Natural killer cell (primary cell): ENCODE measurements around the gene DCDC2C. TPM values are rescaled to one million over a fixed set of nuclear protein-coding genes. Genes with fewer than 3 reads are reported as not detected.

ENCODE experiments used
- ATAC-seq, 3 donors: fragments of 150-1000 bp in 2 of 3; fragments of 200-7000 bp in 1 of 3; cut with Tn5 transposase; 1 replicate in 1 of 3; 2 replicates in 2 of 3; pipeline ENCODE4 v1.10.0; 2021; ENCODE audit warnings: mild to moderate bottlenecking in 2 of 3, moderate library complexity in 2 of 3
- DNase-seq, 2 donors: peaks; one replicate each; pipeline versions ENCODE4 v3.0.0 to v3.0.0-alpha.2; 2013 to 2021; ENCODE audit warnings: mixed read lengths in 1 of 2
- H3K27ac ChIP-seq: one replicate; pipeline ENCODE4 v1.5.1; 2013; ENCODE audit warnings: mild to moderate bottlenecking, low read length
- H3K27me3 ChIP-seq: one replicate; pipeline ENCODE4 v1.6.1; 2013; ENCODE audit warnings: low read length; ENCODE audit not compliant: control insufficient read depth, insufficient read depth
- H3K36me3 ChIP-seq: one replicate; pipeline ENCODE4 v1.6.1; 2013; ENCODE audit warnings: low read length; ENCODE audit not compliant: control insufficient read depth, insufficient read depth
- H3K4me1 ChIP-seq: one replicate; pipeline ENCODE4 v1.6.1; 2013; ENCODE audit warnings: low read length; ENCODE audit not compliant: control insufficient read depth, insufficient read depth
- H3K4me3 ChIP-seq: one replicate; pipeline ENCODE4 v1.5.1; 2013; ENCODE audit warnings: low read length
- H3K9me3 ChIP-seq: one replicate; pipeline ENCODE4 v1.6.1; 2013; ENCODE audit warnings: low read length; ENCODE audit not compliant: control insufficient read depth, insufficient read depth
- H3K27ac Mint-ChIP-seq, 2 donors: one replicate each; pipeline ENCODE4 v1.8.0; 2022; ENCODE audit warnings: mild to moderate bottlenecking in 2 of 2, mixed read lengths in 2 of 2, moderate library complexity in 1 of 2
- H3K27me3 Mint-ChIP-seq, 2 donors: one replicate each; pipeline ENCODE4 v1.8.0; 2022; ENCODE audit warnings: low read depth in 2 of 2, mixed read lengths in 2 of 2
- H3K36me3 Mint-ChIP-seq: one replicate; pipeline ENCODE4 v1.8.0; 2022; ENCODE audit warnings: mixed read lengths
- H3K4me1 Mint-ChIP-seq, 2 donors: one replicate each; pipeline ENCODE4 v1.8.0; 2022; ENCODE audit warnings: mixed read lengths in 2 of 2
- H3K4me3 Mint-ChIP-seq: one replicate; pipeline ENCODE4 v1.8.0; 2022; ENCODE audit warnings: mild to moderate bottlenecking, moderate library complexity, mixed read lengths
- H3K9me3 Mint-ChIP-seq, 2 donors: one replicate each; pipeline ENCODE4 v1.8.0; 2022; ENCODE audit warnings: mixed read lengths in 2 of 2
- WGBS: methylation state at CpG from one replicate; pipeline ENCODE4 v1.1.7; 2013; ENCODE audit warnings: missing lambda C conversion rate; ENCODE audit not compliant: insufficient coverage; 5-methylcytosine and 5-hydroxymethylcytosine counted together
- intact Hi-C: fragments of 100-400 bp; cut with micrococcal nuclease; formaldehyde crosslinking; loops from one replicate; pipeline ENCODE4 v1.14.2; 2022
- total RNA-seq, 4 donors: library from RNA; stranded (reverse); fragments of 120-200 nt in 1 of 4; gene quantifications; one replicate each; pipeline versions ENCODE4 v1.2.3 to v1.2.4, GENCODE V29; 2013 to 2022
- TF ChIP-seq, protein P1 (sequence below): fragments of 200-600 bp; IDR thresholded peaks from one replicate; pipeline ENCODE4 v1.8.0; 2022; ENCODE audit warnings: antibody characterized with exemption

The DCDC2C gene
- total RNA-seq, 3 donors from 2014 or later (not counting 1 experiment from before 2014, with no cell fraction given) = not detected

DNA sequence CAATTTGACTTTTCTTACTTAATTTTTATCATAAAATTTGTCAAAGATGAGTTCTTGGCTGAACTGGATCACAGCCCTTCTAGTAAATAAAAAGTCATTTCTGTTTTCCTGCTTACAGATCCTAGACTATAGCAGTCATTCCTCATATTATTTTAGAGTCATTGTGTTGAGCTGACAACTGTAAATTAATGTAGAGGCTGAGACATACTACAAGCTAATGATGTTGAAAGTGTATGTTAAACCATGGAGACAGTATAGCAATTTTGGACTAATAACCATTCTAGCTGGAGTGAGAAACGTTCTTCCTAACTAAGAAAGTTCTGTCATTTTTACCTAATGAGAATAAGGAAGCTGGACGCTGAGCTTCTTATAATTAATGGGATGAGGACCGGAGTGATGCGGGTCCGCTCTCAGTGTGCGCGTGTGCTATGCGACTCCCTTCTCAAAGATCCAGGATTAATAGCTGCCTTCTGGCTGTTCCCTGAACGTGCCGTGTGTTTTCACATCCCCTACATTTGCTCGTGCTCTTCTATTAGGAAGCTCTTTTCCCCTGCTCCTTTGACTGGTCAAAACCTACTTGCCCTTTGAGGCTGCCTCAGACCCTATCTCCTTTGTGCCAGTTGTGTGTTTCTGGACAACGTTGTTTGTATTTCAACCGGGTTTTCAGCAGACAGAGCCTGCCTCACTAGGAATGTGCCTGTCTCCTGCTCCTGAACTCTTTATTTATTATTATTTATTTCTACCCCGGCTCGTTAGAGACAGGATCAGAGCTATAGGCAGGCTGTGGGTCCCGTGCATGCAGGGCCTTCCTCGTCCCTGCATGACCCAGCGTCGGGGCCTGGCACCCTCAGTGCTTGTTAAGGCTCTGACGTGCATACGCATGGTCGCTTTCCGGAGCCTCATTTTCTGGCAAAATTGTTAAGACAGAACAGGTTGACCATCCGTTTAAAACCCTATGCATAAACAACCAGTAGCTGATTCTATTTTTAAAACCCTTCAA, 182.6 kb downstream of the DCDC2C start:
- DNase-seq (no peak), ATAC-seq (no peak)
- H3K4me3 Mint-ChIP-seq = no peak overlapping the region
- no peaks in the 10 kb centered on the region for H3K27me3 ChIP-seq
- no peak overlapping the region for H3K4me3 ChIP-seq
- H3K36me3 ChIP-seq = no peaks in the 10 kb centered on the region
- no peaks in the 10 kb centered on the region for H3K9me3 ChIP-seq
- H3K4me1 ChIP-seq = no peaks in the 10 kb centered on the region
- TF ChIP-seq, protein P1, sequence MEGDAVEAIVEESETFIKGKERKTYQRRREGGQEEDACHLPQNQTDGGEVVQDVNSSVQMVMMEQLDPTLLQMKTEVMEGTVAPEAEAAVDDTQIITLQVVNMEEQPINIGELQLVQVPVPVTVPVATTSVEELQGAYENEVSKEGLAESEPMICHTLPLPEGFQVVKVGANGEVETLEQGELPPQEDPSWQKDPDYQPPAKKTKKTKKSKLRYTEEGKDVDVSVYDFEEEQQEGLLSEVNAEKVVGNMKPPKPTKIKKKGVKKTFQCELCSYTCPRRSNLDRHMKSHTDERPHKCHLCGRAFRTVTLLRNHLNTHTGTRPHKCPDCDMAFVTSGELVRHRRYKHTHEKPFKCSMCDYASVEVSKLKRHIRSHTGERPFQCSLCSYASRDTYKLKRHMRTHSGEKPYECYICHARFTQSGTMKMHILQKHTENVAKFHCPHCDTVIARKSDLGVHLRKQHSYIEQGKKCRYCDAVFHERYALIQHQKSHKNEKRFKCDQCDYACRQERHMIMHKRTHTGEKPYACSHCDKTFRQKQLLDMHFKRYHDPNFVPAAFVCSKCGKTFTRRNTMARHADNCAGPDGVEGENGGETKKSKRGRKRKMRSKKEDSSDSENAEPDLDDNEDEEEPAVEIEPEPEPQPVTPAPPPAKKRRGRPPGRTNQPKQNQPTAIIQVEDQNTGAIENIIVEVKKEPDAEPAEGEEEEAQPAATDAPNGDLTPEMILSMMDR = no peak
- no peak overlapping the region for H3K27ac Mint-ChIP-seq
- no peaks in the 10 kb centered on the region for H3K36me3 Mint-ChIP-seq
- no peaks in the 10 kb centered on the region for H3K27me3 Mint-ChIP-seq
- intact Hi-C loops = no loop called here
- no peaks in the 10 kb centered on the region for H3K4me1 Mint-ChIP-seq
- WGBS = 82% methylated on average over 24 of the region's 24 CpGs
- H3K9me3 Mint-ChIP-seq = peaks cover 2 to 7% of the 10 kb centered on the region in 2 donors
- no peak overlapping the region for H3K27ac ChIP-seq

DNA sequence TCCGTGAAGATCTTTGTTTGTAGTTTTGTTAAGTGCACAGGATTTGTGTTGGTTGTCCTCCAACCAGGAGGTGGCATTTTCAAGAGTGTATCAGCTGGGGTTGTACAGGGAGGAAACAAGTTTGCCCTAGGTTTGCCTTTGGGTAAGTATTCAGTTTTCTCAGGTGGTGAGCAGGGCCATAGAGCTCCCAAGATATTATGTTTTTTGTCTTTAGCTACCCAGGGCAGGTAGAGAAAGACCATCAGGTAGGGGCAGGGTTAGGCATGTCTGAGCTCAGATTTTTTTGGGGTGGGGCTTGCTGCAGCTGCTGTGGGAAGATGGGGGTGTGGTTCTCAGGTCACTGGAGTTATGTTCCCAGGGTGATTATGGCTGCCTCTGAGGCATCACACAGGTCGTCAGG, 191.6 kb downstream of the DCDC2C start:
- H3K36me3 Mint-ChIP-seq = no peaks in the 10 kb centered on the region
- H3K4me3 Mint-ChIP-seq = no peak overlapping the region
- H3K9me3 Mint-ChIP-seq = peaks cover 5 to 7% of the 10 kb centered on the region in 2 donors
- peaks cover 4 to 6% of the 10 kb centered on the region in 2 donors for H3K4me1 Mint-ChIP-seq
- WGBS = 75% methylated on average over 2 of the region's 2 CpGs
- H3K27ac Mint-ChIP-seq = no peak overlapping the region
- intact Hi-C loops = no loop called here
- TF ChIP-seq, protein P1 = no peak
- Histone ChIP-seq H3K4me3 (no peak overlapping the region), H3K4me1 (no peaks in the 10 kb centered on the region), H3K36me3 (no peaks in the 10 kb centered on the region), H3K27ac (no peak overlapping the region), H3K27me3 (no peaks in the 10 kb centered on the region), H3K9me3 (no peaks in the 10 kb centered on the region)
- ATAC-seq (no peak), DNase-seq (no peak)
- no peaks in the 10 kb centered on the region for H3K27me3 Mint-ChIP-seq

Other genes with a start within 250 kb of the DCDC2C start
- 10 to 100 TPM; 15.9 to 23.0 (median 17.4) TPM for gene ADI1, start 184.0 kb upstream of the DCDC2C start, total RNA-seq
- 10 to 100 TPM; 25.6 to 30.6 (median 26.3) TPM for gene RNASEH1, start 145.2 kb upstream of the DCDC2C start, total RNA-seq
- 1,000 to 10,000 TPM in 2 of 3 donors, 100 to 1,000 TPM in 1; 815 to 1,068 (median 1,001) TPM for gene RPS7, start 128.3 kb upstream of the DCDC2C start, total RNA-seq
- gene COLEC11, start 108.5 kb upstream of the DCDC2C start, total RNA-seq = under 1 TPM in 1 of 3 donors, not detected in 2; 0.61 TPM
- not detected for gene ALLC, start 45.4 kb upstream of the DCDC2C start, total RNA-seq